NCI-H2107 treated with DMSO at 0.1 percent for 48 hours (cell line): ENCODE data around the gene DLST.

Experiments
- DNase-seq: peaks from one replicate; lab custom pipeline; 2025; ENCODE audit not compliant: unreplicated experiment; lab: John Stamatoyannopoulos, UW

Gene DLST

DNA sequence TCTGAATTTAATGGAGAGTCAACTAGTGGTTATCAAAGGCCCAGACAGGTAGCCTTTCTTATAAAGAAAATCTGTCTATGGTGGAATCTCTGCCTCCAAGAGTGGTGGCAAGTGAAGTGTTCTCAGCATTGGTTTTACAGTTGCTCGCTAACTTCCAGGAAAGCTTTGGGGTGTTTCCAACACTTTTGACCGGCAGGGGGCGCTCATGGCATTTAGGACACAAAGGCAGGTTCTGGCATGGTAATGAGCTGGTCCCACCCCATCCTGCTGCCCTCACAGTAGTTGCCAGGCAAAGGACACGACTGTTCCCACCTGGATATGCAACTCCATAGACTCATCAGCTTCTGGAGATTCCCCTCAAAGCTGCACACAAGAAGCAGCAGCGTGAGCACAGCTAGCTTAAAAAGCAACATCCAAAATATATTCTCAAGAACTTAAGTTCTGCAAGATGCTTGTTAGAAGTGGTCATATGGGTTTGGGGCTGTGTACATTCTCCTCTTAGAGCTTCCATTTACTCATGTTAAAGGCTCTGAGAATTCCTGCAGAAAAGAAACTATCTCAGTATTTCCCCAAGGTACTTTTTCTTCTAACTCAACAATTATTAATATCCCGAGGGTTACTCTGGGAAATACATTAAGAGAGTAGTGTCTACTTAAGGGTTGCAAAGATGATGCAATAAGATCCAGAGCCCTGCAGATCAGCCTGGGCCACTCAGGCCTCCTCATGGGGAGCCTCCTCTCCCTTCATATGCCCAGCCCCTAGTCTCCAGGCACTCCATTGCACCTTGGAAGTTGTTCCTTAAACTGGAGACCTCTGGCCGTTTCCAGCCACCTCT lies 20.6 kb upstream of the DLST start:
- peak; percentile 76 for DNase-seq

DNA sequence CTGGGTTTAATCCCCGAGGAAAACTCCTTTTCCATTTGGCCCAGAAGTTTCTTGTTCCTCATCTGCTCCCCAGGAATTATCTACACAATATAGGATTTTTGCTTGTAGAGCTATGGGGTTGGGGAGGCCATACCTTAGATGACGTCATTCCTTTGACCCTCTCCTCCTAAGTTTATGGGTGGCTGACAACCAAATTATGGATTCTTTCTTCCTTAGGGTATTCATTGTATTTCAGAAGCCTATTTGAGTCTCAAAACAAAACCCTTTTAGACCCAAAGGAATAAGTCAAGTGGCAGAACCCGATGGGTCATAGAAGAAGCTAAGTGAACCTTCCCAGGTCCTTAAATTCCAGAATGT lies 20.0 kb upstream of the DLST start:
- DNase-seq, result no peak

- no peak for DNase-seq
These were observed 18.4 kb upstream of the DLST start for GRCh38 chr14:74863274-74863673.

DNA sequence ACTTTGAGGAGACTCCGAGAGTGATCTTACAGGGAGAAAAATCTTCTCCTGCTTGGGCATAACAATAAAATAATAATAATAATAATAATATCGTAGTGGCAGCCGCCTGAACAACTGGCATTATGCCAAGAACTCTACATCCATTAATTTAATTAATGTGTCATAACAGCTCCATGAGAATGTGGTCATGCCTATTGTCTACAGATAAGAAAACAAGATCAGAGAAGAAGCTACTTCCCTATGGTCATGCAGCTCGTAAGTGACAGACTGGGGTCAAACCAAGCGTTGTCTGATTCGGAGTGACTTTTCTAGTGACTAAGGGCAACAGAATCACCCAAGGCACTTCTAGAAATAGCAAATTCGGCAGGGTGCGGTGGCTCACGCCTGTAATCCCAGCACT lies 17.5 kb upstream of the DLST start:
- DNase-seq, result no peak

GRCh38 chr14:74865156-74865555 lies 16.6 kb upstream of the DLST start:
- peak; percentile 38 for DNase-seq

DNA sequence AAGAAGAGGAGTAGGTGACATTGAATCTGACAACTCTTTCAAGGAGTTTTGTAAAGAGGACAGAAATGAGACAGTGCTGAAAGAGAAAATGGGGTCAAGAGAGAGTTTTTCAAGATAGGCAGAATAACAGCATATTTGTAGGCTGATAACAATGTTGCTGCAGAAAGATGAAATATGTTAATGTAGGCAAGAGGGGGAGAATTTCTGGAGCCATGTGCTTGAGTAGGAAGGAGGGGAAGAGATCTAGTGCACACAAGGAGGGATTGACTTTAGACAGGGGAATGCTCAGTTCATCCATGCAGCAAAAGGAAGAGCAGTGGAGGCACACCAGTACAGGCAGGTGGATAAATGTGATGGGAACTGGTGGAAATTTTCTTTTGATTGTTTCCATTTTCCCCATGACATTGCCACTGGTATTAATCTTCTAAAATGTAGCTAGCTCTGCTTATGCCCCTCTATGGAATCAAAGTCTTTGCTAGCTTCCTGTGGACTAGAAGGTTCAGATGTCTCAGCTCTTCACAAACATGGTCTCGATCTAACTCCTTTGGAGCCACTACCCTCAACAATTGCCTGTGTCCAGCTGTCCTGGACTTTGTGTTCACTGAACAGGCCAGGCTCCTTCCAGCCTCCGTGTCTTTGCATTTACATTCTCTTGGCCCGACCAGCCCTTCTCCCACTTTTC lies 14.9 kb upstream of the DLST start:
- no peak for DNase-seq

GRCh38 chr14:74867673-74868072 lies 14.0 kb upstream of the DLST start:
- DNase-seq, result no peak

DNA sequence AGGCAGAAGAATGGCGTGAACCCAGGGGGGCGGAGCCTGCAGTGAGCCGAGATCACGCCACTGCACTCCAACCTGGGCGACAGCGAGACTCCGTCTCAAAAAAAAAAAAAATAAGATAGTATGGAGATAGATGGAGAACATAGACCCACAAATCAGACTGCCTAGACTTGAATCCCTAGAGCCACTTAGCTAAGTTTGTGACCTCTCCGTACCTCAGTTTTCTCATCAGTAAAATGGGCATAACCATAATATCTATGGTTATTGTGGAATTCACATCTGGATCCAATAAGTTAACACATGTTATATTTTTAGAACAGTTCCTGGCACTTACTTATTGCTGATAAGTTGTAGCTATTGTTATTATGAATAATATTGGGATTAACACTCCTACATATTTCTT lies 13.0 kb upstream of the DLST start:
- no peak for DNase-seq

- no peak for DNase-seq
These were observed 9.9 kb upstream of the DLST start for GRCh38 chr14:74871819-74872218.

GRCh38 chr14:74875204-74875603 lies 6.5 kb upstream of the DLST start:
- no peak for DNase-seq

DNA sequence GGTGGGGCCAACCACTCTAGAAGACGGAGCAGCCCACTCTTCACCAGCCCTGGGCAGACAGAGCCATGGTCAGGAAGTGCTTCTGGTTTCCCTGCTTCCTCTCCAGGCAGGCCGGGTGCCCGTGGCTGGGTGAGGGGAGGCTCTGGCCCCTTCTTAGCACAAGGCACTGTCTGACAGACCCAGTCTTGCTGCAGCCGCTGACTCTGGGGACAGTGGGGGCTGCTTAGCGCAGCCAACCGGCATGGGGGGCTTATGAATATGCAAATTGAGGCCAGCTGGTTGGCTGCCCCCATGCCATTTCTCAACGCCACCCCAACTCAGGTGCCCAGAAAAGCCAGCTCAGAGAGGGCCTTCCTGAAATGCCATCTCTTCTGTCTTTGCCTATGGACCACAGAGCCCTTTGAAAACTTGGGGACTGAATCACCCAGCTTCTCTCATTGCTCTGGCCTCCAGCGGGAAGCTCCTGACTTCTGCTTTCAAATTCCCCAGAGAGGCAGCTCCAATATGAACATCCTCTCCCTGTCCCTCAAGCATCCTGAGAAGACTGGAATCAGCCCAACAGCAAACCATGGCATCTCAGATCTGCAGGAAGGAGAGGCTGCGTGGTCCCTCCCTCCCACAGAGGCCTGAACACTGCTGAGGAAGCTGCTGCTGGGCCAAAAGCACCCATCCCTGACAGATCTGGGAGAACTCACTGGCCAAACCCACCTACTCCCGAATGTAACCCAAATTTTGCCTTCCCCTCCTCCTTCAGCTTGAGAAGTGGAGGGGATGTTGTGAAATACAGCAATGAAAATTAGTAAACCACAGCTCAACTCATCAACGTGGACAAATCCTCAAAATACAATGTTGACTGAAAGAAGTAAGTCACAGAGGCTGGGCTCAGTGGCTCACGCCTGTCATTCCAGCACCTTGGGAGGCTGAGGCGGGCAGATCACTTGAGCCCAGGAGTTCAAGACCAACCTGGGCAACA lies 5.5 kb upstream of the DLST start, which contains the start of gene PROX2:
Gene PROX2, minus strand, starts transcription at position 205 of the 973 bp plus-strand sequence. CDS start 12,311 bp downstream, outside the sequence.
- no peak for DNase-seq

- DNase-seq, result no peak
These were observed 2.1 kb upstream of the DLST start for GRCh38 chr14:74879427-74880182.

GRCh38 chr14:74882103-74882920 lies 596 bp downstream of the DLST start:
- DNase-seq, result no peak

DNA sequence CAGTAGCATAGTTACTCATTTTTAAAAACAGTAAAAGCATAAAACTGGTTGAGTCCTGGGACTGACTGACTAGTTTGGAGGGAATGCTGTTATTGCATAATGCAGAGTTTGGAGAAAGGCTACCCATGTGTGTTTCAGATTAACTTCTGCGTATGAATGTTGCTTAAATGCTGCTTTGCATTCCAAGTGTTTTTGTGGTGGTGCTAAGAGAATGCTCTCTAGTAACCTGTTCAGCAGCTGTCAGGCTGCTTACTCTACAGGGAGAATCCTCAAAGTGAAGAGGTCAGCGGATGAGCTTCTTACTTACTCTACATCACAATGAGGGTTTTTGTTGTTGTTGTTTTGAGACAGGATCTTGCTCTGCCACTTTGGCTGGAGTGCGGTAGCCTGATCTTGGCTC lies 4.3 kb downstream of the DLST start:
- DNase-seq, result no peak

DNA sequence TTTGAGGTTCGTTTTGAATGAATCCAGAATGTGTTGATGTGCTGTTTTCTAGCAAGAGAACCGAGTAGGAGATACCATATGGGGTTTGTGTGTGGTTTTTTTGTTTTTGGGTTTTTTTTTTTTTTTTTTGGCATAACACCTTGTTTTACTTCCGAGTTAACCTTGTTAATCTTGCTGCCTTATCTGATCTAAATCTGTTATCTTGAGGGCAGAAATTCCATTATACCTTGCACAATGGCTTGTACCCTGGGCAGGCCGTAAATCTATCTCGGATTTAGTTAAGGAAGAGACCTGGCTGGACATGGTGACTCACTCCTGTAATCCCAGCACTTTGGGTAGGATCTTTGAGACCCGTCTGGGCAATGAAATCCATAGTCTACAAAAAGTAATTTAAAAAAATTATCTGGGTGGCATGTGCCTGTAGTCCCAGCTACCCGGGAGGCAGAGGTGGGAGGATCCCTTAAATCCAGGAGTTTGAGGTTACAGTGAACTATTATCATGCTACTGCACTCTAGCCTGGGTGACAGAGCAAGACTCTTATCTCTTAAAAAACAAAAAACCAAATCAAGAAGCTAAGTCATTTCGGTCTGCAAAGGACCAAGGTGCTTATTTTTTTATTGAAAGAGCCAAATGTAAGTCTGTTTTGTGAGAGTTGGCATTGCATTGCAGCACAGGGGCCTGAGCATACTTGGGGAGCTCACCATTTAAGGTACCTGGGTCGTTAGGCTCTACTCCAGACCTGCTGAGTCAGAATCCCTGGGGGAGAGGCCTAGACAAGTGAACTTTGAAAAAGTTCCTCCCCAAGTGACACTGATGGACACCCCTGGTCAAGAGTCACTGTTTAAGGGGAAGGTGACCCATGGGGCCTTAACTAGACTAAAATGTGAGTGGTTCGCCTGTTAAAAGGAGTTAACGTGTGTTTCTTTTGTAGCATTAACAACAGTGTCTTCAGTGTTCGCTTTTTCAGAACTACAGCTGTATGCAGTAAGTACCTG lies 6.7 kb downstream of the DLST start:
- DNase-seq, result no peak

- no peak for DNase-seq
These were observed 8.5 kb downstream of the DLST start for GRCh38 chr14:74890262-74890661.

DNA sequence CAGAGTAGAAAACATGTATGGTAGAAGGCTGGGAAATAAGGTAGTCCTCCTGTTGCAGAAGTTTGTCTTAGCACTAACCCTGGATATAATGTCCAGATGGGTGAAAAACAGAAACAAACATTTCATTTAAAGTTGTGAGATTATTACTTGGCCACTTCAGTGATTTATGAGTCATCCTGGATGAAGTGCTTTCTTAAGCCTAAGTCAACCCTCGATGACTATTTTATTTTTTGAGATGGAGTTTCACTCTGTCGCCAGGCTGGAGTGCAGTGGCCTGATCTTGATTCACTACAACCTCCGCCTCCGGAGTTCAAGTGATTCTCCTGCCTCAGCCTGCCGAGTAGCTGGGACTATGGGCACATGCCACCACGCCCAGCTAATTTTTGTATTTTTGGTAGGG lies 10.2 kb downstream of the DLST start:
- DNase-seq, result no peak

- no peak for DNase-seq
These were observed 11.0 kb downstream of the DLST start for GRCh38 chr14:74892745-74893144.
